GM21737 (cell line): ENCODE results near the gene ARSG.

Source experiments
- ATAC-seq: cut with Tn5 transposase; IDR thresholded peaks from one replicate; pipeline ENCODE4 v1.9.1; 2021; ENCODE audit warnings: mild to moderate bottlenecking, moderate library complexity; ENCODE audit not compliant: unreplicated experiment

Gene ARSG

DNA sequence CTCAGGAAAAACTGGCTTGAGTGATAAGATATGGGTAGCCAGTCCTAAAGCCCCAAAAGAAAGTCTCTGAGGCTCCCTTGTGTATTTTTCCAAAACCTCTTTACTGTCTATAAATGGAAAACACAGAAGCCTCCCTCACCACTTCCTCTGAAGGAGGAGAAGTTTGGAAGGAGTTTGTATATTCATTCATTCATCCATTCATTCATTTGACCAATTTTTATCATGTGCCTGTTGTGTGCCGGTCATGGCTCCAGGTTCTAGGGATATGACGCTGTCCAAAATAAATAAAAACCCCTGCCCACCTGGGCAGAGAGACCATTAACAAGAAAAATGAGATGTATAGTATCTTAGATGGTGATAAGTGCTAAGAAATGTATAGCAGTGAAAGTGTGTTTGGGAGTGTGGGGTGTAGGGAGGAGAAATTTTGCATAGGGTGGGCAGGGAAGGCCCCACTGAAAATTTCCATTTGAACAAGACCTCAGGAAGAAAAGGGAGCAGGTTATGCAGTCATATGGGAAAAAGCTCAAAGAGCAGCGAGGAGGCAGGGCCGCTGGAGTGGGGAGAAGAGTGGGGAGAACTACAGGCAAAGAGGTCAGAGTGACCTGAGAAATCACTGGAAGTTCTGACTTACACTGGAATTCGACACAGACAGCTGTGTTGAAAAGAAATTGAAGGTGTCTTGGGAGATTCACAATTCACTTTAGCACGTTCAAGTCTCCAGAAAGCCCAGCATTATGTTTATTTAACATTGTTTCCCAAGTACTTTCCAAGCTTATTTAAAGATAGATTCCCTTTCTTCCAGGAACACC, 172.1 kb downstream of the ARSG start:
- ATAC-seq: no peak

DNA sequence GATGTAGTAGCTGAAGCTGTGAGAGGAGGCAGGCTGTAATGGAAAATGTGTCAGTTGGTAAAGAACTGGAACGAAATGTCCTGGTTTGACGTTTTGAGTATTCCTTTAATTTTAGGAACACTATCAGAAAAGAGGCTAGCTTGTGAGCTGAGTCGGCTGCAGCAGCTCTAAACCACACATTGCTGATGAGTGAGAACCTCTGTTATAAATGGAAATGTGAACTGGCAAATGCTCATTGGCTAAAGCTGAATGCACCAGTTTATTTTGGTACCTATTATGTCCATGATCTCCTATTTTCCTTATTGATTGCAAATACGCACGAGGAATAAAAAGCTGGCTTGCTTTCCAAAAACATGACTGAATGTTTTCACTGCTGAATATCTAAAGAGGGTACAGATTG, 177.0 kb downstream of the ARSG start:
- ATAC-seq: no peak

DNA sequence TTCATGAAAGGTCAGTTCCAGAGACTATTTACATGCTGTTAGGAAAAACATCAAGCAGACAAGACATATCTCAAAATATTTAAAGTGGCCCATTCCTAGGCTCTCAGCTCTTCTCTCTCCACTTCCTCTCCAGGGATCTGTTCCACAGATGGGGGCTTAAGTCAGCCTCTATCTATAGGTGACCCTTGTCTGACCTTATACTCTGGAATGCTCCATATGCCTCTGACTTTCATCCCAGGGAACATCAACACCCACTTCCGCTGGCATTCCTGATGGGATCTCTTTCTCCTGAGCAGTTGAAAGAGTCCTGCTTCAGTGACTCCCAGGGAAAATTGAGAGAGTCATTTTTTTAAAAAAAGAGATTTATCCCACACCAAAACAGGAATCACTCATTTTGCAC, 177.5 kb downstream of the ARSG start:
- ATAC-seq: no peak
